ENCODE measurements around the gene RDH16.
"Not testable (repeated sequence)": the region's sequence is repeated elsewhere in the genome, so short reads cannot be mapped to it uniquely, and the experiment has no call there.

RDH16 gene

GRCh38 chr12:56953314-56953713, 4.1 kb downstream of the RDH16 start:
- DNase-seq, result no peak

- no peak for DNase-seq
Observed at GRCh38 chr12:56951582-56952339, 5.6 kb downstream of the RDH16 start.

GRCh38 chr12:56948881-56949280, 8.5 kb downstream of the RDH16 start:
- DNase-seq, result no peak

- no peak for DNase-seq
Observed at GRCh38 chr12:56948457-56948777, 9.0 kb downstream of the RDH16 start.

GRCh38 chr12:56947633-56948456, 9.6 kb downstream of the RDH16 start:
- DNase-seq, result no peak

DNA sequence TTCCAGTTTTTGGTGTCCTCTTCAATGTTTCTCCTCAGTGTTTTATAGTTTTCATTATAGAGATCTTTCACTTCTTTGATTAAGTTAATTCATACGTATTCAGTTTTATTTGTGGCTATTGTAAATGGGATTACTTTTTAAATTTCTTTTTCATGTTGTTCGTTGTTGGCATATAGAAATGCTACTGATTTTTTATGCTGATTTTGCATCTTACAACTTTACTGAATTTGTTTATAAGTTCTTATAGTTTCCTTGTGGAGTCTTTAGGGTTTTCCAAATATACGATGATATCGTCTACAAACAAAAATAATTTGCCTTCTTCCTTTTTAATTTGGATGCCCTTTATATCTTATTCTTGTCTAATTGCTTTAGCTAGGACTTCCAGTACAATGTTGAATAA, 13.5 kb downstream of the RDH16 start:
- no peak for DNase-seq

GRCh38 chr12:56943374-56943773, 14.0 kb downstream of the RDH16 start:
- DNase-seq, result not testable (repeated sequence)

DNA sequence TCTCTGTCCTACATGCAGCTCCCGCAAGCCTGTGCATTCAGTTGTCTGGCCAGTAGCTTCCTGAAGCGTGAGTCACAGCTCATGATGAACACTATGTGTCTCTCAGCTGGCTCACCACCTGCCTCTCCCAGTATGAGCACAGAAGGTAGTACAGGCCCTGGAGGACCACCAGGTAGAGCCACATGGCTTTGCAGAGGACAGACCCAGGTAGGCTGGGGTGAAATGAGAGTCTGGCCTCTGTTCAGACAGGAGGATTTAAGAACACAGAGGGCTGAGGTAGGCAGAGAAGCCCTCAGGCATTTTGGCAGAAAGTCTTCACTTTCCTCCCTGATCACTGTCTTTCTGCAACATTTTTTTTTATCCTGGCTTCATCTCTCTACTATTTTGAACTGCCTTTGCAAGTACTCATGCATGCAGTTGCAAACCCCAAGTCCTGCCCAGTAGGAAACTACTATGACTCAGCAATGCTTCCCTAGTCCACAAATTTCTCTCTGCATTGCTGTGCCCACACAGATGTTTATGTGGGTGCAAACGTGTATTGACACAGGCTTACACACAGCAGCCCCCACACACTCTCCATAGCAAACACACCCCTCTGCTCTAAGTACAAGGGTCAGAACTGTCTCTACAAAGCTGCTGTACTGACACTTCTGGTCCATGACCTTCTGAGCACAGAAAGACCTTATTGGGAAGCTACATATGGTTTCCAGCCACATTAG, 15.9 kb downstream of the RDH16 start:
- DNase-seq, result no peak

- not testable (repeated sequence) for DNase-seq
Observed at GRCh38 chr12:56940942-56941298, 16.5 kb downstream of the RDH16 start.

- DNase-seq, result no peak
Observed at GRCh38 chr12:56935752-56936151, 21.7 kb downstream of the RDH16 start.

DNA sequence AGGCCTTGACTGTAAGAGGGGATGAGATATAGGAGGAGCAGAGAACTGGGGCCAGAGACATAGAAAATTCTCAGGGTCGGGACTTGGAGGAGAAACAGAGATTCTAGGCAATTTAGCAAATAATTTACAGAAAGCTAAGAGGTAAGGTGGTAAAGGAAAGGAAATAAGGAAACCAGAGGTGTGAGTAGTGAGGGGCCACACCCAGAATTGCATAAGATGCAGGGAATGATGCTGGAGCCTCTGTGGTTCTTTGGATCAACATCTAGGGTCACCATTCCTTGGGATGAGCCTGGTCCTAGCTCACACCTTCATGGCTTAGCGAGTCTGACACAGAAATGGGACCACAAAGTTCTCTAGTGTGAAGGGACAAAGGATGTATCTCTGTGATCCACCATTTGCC, 22.3 kb downstream of the RDH16 start:
- no peak for DNase-seq

DNA sequence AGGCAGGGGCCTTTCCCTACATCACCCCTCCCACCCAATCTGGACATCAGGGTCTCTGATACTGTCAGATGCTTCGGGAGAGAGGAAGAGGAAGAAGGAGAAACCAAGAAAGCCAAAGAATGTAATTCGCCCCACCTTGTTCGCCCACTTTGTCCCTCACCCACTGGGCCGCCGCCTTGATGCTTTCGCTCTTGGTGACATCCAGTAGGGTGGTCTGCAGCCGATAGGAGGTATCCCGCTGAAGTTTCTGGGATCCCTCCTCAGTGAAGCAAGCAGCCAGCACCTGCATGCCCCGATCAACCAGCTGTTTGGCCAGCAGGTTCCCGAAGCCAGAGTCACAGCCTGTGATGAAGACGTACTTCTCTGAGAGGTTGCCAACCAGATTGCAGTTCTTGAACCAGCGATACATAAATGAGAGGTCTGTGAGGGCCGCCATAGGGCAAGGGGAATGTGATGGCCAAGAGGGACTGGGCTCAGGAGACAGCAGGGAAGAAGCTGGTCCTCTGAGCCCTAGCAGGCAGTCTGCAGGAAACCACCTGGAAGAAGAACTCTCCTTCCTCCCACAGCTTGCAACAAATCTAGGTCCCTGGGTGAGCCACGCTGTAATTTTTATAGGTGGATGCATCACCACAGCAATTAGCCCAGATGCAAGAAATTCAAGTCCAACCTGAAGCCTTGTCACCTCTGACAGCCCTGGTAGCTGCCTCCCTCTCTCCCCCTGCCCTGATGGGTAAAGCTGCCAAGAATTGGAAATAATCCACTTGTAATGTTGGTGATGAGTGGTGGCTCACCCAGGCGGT, 23.4 kb downstream of the RDH16 start, which contains the start of gene SDR9C7:
Gene SDR9C7, minus strand, starts transcription at position 583 of the 800 bp plus-strand sequence. Its CDS starts 147 bp downstream, at position 436.
- no peak for DNase-seq

GRCh38 chr12:56932867-56933266, 24.5 kb downstream of the RDH16 start:
- no peak for DNase-seq

- no peak for DNase-seq
Observed at GRCh38 chr12:56932146-56932545, 25.3 kb downstream of the RDH16 start.

GRCh38 chr12:56931474-56931978, 25.9 kb downstream of the RDH16 start:
- DNase-seq, result no peak

DNA sequence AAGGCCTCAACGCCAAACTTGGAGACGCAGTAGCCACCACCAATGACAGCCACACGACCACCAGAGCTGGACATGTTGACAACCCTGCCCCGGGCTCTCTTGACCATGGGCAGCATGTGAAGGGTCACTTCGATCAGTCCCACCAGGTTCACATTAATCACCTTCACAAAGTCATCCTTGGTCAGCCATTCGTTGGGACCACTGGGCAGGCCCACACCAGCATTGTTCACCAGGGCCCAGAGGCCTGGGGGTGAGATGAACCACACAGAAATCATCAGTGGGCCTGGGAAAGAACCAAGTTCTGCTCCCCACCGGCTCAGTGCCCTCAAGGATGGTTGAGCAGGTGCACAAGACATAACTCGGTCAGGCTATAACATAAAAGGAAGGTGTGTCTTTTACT, 27.2 kb downstream of the RDH16 start:
- no peak for DNase-seq

DNA sequence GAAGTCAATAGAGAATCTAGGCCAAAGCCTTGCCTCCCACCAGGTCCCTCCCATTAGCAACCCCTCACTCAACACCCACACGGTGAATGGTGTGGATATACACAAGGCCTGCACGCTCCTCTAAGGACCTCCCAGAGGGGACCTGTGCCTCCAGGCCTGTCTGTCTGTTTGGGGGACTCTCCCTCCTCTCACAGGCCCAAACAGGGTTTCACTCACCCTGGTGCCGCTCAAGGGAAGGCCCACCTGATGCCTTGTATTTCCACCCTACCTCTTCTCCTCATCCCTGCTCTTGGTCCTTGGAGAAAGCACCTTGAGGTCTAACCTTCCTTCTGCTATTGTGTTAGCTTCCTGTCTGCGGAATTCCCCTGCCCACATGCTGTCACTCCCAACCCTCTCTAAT, 27.6 kb downstream of the RDH16 start:
- DNase-seq, result no peak

DNA sequence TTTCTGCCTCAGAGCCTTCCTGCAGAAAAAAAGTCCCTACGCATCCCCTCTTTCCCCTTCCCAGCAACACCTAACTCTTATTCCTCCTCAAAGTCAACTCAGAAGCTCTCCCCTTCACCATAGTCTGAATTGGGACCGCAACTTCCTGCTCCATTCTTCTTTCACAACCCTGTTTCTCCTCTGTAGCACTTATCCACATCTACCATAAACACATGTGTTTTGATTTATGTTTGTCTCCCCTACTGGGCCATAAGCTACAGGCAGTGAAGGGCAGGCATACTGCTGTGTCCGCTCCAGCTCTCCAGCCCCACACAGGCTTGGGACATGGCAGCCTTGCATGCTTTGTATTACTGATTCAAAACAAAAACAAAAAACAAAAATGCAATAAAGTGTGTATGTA, 29.1 kb downstream of the RDH16 start:
- no peak for DNase-seq

GRCh38 chr12:56927281-56927680, 30.1 kb downstream of the RDH16 start:
- DNase-seq, result no peak

DNA sequence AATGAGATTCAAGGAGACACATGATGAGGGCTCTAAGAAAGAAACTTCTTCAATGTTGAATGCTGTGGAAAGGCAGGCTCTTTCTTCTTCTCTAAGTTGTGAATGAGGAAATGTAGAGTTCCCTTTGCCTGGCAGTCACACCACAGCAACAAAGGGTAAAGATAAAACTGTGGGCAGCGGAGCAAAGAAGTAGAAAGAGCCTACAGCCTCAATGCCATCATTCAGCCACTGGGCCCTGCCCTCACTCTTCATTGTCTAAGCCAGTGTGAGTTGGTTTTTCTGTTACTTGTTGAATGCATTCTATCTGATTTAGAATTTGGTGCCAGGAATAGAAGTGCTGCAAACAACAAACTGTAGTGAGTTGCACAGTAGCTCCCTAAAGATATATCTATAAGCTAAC, 35.4 kb downstream of the RDH16 start:
- no peak for DNase-seq

DNA sequence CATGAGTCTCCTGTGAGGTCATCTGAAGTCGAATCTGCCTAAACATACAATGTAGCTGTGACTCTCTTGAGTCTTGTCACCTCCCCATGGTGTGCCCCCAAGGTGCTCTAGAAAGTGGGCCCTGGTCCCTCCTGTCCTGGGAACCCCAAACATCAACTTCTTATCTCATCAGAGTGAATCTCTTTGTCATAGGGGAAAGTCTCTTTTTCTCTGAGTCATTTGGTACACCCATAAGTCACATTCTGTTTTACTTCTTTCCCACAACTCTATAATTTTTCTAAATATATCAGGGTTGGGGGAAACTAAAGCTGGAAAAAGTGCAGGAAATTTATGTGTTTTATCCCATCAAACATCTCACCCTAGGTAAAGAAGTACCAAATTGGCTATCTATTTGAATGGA, 36.1 kb downstream of the RDH16 start:
- no peak for DNase-seq

DNA sequence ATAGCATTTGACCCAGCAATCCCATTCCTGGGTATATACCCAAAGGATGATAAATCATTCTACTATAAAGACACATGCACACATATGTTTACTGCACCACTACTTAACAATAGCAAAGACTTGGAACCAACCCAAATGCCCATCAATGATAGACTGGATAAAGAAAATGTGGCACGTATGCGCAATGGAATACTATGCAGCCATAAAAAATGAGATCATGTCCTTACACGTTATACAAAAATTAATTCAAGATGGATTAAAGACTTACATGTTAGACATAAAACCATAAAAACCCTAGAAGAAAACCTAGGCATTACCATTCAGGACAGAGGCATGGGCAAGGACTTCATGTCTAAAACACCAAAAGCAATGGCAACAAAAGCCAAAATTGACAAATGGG, 39.3 kb downstream of the RDH16 start:
- not testable (repeated sequence) for DNase-seq

DNA sequence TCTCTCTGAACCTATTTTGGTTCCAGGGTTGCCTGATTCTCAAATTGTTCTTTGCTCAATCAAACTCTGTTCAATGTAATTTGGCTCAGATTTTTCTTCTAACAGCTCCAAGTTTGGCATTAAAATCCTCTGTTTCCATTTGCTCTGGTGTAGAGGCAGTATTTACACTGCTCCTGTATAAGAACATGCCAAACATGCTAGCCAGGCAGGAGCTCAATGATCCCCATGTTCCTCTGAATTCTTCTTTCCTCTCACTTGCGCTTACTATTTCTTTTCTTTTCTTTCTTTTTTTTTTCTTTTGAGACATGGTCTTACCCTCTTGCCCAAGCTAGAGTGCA, 40.4 kb downstream of the RDH16 start:
- no peak for DNase-seq
